22Rv1 (cell line): ENCODE data around the gene LRRC3B.

Experiments used
- CTCF ChIP-seq: fragments of 450-650 bp; IDR thresholded peaks from 2 replicates; pipeline ENCODE4 v1.5.1; 2017; ENCODE audit warnings: mild to moderate bottlenecking
- ZFX ChIP-seq: fragments of 450-650 bp; IDR thresholded peaks from 2 replicates; pipeline ENCODE4 v1.6.1; 2017; ENCODE audit warnings: antibody characterized with exemption, borderline replicate concordance

- peak; percentile 79 for TF ChIP-seq CTCF
- no peak for TF ChIP-seq ZFX
Measured at GRCh38 chr3:26712211-26713026, 89.8 kb downstream of the LRRC3B start.
